Posterior vena cava (tissue), 2 donors: ENCODE results near the gene IFI44L. TPM values are rescaled to one million over a fixed set of nuclear protein-coding genes. Genes with fewer than 3 reads are reported as not detected.

ENCODE experiments used
- DNase-seq: peaks from one replicate; pipeline ENCODE4 v3.0.0-alpha.2; 2020; ENCODE audit warnings: low spot score
- intact Hi-C, 2 donors: fragments of 100-400 bp; cut with DNase I; formaldehyde crosslinking; loops; one replicate each; pipeline versions ENCODE4 v1.14.1 to v1.14.2; 2022 to 2023
- total RNA-seq, 2 donors: library from RNA; stranded (reverse); fragmentation: NEBNext Ultra II Directional; extraction: Animal tissue kit (Norgen Biotek cat#: 25700); gene quantifications; one replicate each; pipeline ENCODE4 v1.2.1, GENCODE V29; 2021
- donor health status: DM: yes; HTN: yes; CAD: no.
- donor health status: DM: yes; HTN: yes; CAD: no.

IFI44L gene
- total RNA-seq, 2 donors from 2014 or later, result 9.9 to 36.4 TPM

GRCh38 chr1:78676993-78677392 is 56.7 kb downstream of the IFI44L start:
- intact Hi-C loops, result loop anchor here (5.0 to 10.0 kb wide), 2 partner anchors 60 to 62 kb away; no protein-coding TSS in a partner anchor
- no peak for DNase-seq

- intact Hi-C loops, result loop anchor here (5.0 to 10.0 kb wide), 2 partner anchors 60 to 63 kb away; no protein-coding TSS in a partner anchor
- DNase-seq, result no peak
Measured at GRCh38 chr1:78677788-78678187, 57.5 kb downstream of the IFI44L start.

GRCh38 chr1:78678324-78678723 is 58.1 kb downstream of the IFI44L start:
- intact Hi-C loops, result loop anchor here (5.0 to 10.0 kb wide), 2 partner anchors 61 to 64 kb away; no protein-coding TSS in a partner anchor
- DNase-seq, result no peak

GRCh38 chr1:78681265-78681664 is 61.0 kb downstream of the IFI44L start:
- no peak for DNase-seq
- intact Hi-C loops, result no loop called here

GRCh38 chr1:78682496-78682895 is 62.2 kb downstream of the IFI44L start:
- intact Hi-C loops, result no loop called here
- no peak for DNase-seq

GRCh38 chr1:78683079-78683478 is 62.8 kb downstream of the IFI44L start:
- no peak for DNase-seq
- intact Hi-C loops, result no loop called here

GRCh38 chr1:78687315-78687714 is 67.1 kb downstream of the IFI44L start:
- intact Hi-C loops, result no loop called here
- DNase-seq, result no peak

- no peak for DNase-seq
- intact Hi-C loops, result no loop called here
Measured at GRCh38 chr1:78687914-78688313, 67.7 kb downstream of the IFI44L start.

GRCh38 chr1:78688697-78689096 is 68.4 kb downstream of the IFI44L start:
- DNase-seq, result no peak
- intact Hi-C loops, result no loop called here

- intact Hi-C loops, result no loop called here
- no peak for DNase-seq
Measured at GRCh38 chr1:78690516-78690915, 70.3 kb downstream of the IFI44L start.

- DNase-seq, result no peak
- intact Hi-C loops, result no loop called here
Measured at GRCh38 chr1:78691995-78692747, 71.9 kb downstream of the IFI44L start.

Other genes starting within 250 kb of the IFI44L start
- gene PTGFR, start 129.5 kb upstream of the IFI44L start, total RNA-seq, result 10 to 100 TPM in 1 of 2 donors, 1 to 10 TPM in 1; 9.5 to 16.1 TPM
- 10 to 100 TPM; 32.7 to 51.4 TPM for gene IFI44, start 29.4 kb downstream of the IFI44L start, total RNA-seq